Hepatocyte (in vitro differentiated cells): ENCODE data around the gene GGTLC1.

Experiments
- EZH2 ChIP-seq: fragments of 200-600 bp; sonication (generic); IDR thresholded peaks from 2 replicates; pipeline ENCODE4 v1.6.1; 2016; ENCODE audit warnings: antibody characterized with exemption, mild to moderate bottlenecking, borderline replicate concordance
- EZH2phosphoT487 ChIP-seq: fragments of 200-600 bp; sonication (generic); IDR thresholded peaks from one replicate; pipeline ENCODE4 v1.6.1; 2018; ENCODE audit warnings: antibody characterized with exemption, mild to moderate bottlenecking, low read depth, moderate library complexity; ENCODE audit not compliant: unreplicated experiment, severe bottlenecking
- TF ChIP-seq, protein P1 (sequence below): fragments of 200-600 bp; sonication (generic); IDR thresholded peaks from 2 replicates; pipeline ENCODE4 v1.5.1; 2016; ENCODE audit warnings: antibody characterized with exemption, mild to moderate bottlenecking; ENCODE audit not compliant: poor library complexity

DNA sequence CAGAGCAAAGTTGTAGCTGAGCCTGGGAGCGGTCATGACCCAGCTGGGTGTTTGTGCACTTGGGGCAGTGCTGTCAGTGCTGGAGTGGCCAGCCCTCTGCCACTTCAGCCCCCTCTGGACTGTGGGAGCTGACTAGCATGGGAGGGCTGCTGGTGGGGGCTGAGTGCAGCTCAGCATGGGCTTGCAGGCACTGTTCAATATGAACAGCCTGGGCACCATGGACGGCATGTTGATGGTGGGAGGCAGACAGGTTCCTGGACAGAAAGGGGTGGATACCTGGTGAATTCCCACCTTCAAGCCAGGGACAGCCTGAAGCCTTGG is 50.5 kb downstream of the GGTLC1 start:
- TF ChIP-seq, protein P1, sequence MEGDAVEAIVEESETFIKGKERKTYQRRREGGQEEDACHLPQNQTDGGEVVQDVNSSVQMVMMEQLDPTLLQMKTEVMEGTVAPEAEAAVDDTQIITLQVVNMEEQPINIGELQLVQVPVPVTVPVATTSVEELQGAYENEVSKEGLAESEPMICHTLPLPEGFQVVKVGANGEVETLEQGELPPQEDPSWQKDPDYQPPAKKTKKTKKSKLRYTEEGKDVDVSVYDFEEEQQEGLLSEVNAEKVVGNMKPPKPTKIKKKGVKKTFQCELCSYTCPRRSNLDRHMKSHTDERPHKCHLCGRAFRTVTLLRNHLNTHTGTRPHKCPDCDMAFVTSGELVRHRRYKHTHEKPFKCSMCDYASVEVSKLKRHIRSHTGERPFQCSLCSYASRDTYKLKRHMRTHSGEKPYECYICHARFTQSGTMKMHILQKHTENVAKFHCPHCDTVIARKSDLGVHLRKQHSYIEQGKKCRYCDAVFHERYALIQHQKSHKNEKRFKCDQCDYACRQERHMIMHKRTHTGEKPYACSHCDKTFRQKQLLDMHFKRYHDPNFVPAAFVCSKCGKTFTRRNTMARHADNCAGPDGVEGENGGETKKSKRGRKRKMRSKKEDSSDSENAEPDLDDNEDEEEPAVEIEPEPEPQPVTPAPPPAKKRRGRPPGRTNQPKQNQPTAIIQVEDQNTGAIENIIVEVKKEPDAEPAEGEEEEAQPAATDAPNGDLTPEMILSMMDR: no peak
- no peak for TF ChIP-seq EZH2phosphoT487
- no peak for TF ChIP-seq EZH2
